HG03064 (cell line): ENCODE results near the gene GAS6.
"Not testable (repeated sequence)": the region's sequence is repeated elsewhere in the genome, so short reads cannot be mapped to it uniquely, and the experiment has no call there.

Source experiments
- ATAC-seq: cut with Tn5 transposase; IDR thresholded peaks from one replicate; pipeline ENCODE4 v1.9.1; 2021; ENCODE audit warnings: low read depth; ENCODE audit not compliant: unreplicated experiment

The GAS6 gene

DNA sequence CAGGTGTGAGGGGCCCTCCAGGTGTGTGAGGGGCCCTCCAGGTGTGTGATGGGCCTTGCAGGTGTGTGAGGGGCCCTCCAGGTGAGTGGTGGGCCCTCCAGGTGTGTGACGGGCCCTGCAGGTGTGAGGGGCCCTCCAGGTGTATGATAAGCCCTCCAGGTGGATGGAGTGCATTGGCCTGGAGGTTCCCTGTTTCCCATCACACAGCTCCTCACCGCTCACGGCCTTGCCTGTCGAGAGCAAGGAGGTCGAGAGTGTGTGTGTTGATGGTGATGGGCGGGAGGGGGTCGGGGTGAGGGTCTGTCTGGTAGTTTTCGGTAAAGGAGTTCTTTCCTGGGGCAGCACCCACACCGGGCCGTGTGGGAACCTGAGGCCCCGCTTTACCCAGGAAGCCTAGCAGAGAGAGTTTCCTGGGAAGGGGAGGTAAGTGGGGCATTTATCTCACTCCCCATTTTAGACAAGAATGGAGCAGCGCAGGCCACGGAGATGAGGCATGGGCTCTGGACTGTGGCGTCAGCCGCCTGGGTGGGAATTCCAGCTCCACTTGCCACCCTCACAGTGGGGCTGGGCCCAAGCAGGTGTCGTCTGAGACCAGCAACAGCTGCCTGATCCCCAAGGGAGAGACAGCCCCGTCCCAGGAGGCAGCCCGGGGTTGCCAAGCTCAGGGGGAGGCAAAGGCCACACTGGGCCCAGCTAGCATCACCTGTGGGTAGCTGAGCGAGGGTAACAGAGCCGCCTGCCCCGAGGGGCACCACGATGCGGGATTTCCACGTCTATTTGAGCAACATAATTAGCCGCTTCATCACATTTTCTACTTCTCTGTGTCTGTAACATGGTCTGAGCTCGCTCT lies 10.9 kb upstream of the GAS6 start:
- ATAC-seq = no peak

DNA sequence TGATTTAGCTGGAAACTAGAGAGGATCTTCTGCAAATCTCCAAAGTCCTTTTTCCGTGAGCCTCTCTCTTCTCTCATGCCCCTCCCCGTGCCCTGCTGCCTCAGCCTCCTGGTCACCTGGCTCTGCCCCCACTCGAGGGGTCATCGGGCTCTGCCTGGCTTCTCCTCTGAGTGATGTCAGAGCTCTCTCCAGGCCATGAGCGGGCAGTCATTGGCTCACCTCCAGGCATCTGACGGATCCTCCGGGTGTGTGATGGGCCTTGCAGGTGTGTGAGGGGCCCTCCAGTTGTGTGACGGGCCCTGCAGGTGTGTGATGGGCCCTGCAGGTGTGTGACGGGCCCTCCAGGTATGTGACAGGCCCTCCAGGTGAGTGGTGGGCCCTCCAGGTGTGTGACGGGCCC lies 10.3 kb upstream of the GAS6 start:
- no peak for ATAC-seq

DNA sequence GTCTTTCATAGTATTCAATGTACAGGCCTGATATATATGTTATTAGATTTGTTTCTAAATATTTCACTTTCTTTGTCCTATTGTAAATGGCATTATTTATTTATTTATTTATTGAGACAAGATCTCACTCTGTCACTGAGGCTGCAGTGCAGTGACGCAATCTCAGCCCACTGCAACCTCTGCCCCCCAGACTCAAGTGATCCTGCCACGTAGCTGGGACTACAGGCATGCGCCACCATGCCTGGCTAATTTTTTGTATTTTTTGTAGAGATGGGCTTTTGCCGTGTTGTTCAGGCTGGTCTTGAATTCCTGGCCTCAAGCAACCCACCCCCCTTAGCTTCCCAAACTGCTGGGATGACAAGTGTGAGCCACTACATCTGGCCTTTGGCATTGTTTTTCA lies 5.4 kb upstream of the GAS6 start:
- no peak for ATAC-seq

DNA sequence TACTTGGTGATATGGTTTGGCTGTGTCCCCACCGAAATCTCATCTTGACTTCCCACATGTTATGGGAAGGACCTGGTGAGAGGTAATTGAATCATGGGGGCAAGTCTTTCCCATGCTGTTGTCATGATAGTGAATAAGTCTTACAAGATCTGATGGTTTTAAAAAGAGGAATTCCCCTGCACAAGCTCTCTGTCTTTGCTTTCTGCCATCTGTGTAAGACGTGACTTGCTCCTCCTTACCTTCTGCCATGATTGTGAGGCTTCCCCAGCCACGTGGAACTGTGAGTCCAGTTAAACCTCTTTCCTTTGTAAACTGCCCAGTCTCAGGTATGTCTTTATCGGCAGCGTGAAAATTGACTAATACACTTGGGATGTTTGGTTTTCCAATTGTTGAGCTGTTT lies 4.0 kb upstream of the GAS6 start:
- ATAC-seq = not testable (repeated sequence)

DNA sequence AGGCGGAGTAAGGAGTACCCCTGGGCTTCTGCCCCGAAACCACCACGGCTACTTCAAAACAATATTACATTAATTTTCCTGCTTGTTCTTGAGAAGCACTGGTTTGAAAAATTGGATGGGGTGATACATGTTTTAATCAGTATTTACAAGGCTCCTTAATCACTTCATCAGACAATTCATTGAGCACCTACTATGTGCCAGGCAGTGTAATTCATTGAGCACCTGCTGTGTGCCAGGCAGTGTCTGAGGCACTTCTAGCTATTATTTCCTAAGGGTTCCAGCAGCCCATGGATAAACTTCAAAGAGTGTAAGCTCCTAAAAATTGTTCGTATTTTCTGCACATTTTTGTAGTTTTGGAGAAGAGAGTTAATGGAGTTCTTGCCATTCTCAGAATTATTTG lies 1.6 kb upstream of the GAS6 start:
- ATAC-seq = no peak

DNA sequence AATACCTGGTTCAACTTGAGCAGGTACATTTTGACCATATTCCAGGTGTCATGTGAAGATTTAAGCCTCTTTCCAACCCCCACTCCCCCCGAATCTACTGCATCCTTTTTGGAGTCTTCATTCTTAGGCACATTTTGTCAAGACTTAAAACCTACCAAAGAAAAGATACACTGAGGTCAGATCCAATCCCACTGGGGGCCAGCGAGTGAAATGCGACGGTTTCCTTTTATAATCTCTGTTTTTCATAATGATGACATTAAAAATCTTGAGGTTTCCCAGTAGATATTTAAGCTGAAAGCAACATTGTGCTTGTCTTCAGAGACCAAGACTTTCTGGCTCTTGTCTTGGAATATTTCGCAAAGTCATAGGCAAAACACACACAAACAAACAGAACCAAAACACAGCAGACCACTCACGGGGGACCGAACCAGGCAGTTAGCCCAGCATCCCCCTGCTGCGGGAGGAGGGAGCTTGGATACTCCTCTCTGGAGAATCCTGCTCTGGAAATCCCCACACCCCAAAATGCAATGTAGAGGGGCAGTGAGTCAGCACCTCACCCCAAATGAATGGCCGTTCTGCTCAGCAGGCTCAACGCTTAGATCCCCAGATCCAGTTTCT lies 506 bp upstream of the GAS6 start:
- no peak for ATAC-seq

DNA sequence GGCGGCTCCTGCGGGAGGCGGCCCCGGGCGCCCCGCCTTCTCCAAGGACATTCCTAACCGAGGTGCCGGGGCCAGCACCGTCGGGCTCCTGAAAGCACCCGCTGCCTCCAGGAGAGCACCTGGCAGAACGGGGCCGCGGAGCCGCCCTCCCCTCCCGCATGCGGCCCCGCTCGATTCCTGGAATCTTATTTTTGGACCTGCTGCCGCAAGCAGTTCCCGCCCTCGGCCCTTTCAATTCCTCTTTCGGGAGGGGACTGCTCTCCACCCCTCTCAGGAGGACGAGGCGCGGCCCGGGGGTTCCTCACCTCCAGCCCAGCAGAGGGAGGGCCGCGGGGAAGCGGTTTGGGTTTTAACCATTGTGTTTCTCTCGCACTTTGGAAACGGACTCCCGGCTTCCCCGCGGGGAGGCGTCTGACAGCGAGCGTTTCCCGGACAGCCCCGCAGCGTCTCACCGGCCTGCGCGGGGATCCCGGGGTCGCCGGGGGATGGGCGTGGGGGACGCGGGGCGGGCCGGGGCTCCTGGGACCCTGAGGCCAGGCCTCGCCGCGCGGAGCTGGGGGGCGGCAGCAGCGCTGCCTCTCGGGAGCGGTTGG lies 849 bp downstream of the GAS6 start:
- ATAC-seq = no peak

DNA sequence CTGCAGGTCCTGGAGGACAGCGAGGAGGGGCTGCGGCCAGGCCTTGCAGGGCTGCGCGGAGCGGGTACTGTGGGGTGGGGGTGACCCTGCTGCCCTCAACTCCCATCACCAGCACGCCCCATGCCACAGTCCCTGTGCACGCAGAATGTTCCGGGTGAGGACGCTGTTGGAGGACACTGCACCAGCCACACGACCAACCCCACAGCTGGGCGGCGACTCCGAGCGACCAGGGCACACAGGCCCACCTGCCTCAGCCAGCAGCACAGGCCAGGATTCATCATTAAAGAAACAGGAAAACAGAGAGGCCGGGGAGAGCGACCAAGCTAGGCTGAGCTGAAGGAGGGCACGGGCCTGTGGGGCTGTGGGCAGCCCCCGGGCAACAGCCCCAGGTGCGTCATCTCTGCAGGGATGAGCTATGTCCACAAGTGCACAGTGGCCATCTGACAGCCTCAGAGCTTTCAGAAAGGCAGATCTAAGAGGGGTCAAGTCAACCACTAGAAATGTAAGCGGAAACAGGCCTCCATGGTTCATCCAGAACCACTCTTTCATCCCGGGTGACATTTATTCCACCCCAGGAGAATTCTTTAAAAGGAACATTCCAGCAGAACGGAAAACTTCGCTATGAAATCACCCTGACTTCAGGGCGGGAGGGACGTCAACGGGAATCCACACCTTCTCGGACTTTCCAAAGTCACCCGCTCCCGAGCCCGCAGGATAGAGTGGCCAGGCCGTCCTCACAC lies 1.5 kb downstream of the GAS6 start:
- no peak for ATAC-seq

DNA sequence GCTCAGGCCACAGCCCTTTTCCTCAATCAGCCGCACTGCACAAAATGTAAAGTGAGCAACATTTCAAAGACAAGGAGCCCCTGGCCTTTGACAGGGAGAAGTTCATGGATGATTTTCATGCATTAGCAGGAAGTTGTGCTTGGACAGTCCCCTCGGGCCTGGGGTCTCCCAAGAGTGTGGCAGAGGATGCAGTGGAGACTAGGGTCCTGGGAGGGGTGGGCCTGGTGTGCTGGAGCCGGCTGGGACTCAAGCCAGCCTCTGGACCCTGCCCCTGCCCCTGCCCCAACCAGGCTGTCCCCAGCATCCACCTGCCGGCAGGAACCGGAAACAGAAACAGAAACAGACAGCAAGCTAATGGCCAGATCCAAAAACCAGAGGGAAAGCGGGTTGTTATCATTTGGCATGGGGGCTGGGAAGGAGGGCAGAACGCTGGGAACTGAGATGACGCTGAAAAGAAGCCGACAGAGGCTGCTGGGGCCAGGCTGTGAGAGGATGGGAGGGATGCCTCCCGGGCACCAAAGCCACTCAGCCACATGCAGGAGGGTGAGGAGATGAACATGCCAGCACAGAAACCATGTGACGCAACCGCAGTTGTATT lies 2.3 kb downstream of the GAS6 start:
- ATAC-seq = no peak

DNA sequence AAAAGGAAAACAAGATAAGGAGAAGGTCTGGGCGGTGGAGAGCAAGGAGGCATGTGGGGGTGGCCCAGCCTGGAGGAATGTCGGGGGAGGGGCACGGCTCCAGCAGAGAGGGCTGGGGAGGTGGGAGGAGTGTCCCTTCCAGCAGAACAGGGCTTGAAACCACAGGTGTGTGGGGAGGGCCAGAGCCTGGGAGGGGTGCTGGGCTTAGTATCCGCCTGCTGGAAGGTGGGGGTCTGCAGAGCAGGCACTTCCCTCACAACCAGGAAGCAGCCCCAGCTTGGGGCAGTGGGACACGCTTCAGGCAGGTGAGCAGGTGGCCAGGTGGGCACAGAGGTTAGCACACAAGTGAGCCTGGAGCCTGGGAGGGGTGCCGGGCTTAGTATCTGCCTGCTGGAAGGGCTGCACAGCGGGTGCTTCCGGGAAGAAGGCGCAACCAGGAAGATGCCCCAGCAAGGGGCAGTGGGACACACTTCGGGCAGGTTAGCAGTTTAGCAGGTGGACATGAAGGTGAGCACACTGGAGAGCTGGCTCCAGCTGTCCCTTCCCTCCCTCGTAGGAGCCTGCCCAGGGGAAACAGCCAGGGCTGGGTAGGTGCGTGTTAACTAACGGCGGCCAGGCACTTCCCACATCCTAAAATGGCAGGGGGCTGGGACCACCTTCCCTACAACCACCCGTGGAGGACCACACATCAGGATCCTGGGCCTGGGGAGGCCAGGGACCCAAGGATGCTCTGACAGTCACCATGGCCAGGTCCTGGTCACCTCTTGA lies 3.0 kb downstream of the GAS6 start:
- ATAC-seq = no peak

DNA sequence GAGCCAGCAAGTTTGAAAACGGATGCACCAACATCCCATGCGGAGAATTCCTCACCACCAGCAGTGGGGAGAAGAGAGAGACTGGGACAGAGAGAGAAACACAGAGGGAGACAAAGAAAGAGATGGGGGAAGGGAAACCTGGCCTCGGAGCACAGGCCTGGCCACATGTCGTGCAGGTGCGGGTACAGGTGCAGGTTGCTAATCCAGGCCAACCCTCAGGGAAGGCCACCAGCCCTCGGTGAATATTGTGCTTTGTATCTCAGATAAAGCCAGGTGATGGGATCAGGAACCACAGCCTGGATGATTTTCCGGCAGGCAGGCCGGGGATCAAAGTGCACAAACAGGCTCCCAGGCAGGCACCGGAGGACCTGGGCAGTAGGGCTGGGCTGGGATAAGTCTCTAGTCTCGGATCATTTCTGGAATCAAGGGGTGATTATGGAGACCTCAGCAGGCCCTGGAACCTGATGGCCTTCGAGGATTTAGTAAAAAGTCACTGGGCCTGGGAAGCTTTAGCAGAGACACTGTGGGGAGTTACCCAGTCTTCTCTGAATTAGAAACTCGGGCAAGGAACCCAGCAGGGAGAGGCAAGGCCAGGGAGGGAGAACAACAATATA lies 3.7 kb downstream of the GAS6 start:
- ATAC-seq = no peak

DNA sequence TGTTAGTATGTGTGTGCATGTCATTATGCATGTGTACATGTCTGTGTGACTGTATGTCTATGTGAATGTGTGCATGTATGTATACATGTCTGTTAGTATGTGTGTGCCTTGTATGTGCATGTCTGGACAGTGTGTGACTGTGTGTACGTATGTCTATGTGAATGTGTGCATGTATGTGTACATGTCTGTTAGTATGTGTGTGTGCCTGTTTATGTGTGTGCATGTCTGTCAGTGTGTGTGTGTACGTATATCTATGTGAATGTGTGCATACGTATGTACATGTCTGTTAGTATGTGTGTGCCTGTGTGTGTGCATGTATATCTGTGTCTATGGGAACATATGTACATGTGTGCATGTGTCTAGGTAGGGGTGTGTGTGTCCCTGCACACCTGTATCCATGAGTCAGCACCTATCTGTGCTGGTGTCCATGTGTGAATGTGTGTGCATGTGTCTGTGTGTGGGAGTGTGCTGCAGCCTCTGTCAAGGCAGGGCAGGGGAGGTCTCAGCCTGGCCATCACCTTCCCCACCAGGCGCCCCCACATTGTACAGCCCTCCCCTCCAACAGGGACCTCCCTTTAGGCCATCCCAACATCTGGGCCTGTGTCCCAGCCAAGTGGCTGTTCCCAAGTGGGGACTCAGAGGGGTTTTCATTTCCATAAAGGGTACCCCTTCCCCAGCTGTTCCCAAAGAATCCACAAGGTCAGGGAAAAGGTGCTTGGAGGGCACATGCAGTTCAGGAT lies 4.4 kb downstream of the GAS6 start:
- ATAC-seq = no peak

DNA sequence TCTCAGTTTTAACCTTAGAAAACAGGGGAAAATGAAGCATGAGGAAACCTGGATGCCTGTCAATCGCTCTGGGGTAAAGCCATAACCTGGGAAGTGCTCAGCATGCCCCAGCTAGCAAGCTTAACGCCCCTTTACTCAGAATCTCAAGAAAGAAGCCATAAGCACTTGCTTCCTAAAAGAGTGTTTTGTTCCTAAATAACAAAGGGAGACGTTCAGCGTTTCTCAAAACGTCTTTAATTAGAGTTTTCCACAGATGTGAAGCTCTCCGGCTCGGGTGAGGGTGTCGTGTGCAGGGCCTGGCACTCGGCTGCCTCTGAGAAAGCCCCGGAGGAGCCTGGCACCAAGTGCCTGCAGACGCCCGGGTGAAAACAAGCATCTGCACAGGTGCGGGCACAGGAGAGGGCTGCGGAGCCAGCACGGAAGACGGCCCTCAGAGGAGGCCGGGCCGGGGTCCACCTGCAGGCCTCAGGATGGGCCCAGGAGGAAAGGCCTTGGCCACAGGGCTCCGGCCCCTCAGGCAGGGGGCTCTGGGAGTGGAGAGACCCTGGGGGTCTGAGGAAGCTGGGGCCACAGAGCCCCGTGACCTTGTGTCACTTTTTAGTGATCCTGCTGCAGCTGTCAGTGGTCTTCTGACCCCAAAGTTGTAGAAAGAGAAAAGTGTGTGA lies 6.2 kb downstream of the GAS6 start:
- no peak for ATAC-seq

DNA sequence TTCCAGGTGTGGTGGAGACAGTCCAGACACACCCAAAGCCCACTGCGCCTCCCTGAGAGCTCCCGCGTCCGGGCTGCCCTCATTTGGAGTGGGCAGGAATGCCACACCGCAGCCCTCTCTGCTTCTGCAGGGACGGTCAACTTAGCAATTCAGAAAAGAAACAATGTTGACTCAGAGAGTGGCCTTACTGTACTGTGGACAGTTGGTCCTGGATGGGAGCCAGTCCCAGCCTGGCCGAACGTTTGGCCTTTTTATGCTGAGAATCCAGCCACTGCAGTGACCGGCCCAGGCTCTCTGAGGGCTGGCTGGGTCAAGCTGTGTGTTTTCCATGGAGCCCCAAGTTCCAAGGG lies 7.2 kb downstream of the GAS6 start:
- ATAC-seq = no peak

DNA sequence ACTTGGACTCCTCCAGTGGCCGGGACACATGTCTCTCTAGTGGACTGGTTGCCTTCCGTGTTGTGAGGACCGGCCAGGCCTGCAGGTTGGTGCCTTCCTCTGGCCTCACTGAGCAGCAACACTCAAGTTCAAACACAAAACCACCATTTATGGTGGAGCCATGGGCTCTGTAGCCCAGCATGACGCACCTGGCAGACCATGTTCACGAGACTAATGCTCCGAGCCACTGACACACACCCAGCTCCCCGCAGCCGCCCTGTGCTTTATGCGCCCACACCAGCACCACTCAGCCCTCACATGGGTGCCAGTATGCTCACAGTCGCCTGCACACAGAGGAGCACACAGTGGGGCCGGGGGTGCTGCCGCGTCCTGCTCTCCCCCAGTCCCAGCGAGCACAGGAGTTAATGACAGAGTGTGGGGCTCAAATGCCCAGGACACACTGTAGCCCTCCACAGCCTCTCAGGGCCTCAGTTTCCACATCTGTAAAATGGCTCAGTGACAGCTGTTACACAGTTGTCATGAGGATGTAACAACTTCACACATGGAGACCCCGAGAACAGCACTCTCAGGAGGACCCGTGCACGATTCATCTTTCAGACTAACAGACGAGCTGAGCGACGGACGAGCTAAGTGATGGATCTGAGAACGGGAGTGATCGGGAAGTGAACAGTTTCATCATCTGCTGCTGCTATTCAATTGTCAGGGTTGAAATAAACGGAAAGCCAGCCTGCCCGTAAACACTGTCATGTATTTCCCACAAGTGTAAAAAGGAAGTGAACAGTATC lies 7.8 kb downstream of the GAS6 start:
- ATAC-seq = no peak

DNA sequence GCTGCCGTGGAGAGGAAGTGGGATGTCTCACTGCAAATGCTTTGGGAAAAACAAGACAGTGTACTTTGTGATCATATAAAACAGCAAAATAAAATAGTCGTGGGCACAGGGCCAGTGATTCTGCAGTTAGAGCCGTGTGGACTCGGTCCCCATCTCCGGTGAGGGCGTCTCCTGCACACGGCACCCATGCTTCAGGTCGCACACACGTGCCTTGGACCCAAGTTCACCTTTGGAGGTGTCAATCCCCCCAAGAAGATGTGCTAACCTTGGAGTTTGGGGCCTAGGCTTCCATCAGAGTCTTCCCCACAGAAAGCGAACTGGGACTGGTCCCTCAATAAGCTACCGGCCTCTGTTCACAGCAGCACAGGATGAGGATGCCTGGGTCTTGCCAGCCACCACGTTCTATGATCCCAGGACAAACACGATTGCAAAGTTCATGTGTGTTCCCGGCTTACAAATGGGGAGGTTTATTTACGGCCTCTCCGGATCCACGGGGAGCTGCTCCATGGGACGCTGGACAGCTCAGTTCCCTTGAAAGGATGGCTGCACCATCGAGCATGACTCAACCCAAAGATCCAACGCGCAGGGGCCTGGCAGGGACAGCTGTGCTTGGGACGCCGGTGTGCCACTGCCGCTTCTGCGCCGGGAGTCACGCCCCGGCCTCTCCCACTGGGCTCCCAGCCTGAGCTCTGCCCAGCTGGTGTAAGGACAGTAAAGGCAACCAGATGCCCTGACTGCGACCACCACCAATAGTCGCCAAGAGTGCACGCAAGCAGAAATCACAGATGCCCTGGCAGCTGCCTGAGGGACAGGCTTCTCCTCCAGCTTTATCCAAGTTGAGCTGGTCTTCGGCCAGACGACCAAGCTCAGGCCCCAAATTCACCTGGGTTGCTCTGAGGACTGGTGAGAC lies 8.6 kb downstream of the GAS6 start:
- no peak for ATAC-seq
